ENCODE results near the gene DPH7.

DNA sequence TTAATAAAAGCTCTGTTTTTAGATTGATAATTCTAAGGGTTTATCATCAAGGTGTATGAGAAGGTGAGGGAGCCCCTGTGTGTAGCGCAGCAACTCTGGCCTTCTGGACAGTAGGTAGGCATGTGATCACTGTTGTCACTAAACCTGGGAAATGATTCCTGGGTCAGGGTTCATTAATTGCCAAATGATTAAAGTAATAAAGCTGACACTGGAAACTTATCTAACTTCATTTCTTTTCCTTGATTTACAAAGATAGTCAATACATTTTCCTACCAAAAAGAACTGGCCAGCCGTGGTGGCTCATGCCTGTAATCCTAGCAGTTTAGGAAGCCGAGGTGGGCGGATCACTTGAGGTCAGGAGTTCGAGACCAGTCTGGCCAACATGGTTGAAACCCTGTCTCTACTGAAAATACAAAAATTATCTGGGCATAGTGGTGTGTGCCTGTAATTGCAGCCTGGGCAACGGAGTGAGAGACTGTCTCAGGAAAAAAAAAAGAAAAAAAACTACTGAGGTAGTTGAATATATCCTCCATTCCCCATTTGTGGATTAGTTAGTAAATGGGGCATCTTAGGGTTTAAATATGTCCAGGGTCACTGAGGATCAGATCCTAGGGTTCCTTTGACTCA, 42.5 kb upstream of the DPH7 start:
- TF ChIP-seq, protein P1, sequence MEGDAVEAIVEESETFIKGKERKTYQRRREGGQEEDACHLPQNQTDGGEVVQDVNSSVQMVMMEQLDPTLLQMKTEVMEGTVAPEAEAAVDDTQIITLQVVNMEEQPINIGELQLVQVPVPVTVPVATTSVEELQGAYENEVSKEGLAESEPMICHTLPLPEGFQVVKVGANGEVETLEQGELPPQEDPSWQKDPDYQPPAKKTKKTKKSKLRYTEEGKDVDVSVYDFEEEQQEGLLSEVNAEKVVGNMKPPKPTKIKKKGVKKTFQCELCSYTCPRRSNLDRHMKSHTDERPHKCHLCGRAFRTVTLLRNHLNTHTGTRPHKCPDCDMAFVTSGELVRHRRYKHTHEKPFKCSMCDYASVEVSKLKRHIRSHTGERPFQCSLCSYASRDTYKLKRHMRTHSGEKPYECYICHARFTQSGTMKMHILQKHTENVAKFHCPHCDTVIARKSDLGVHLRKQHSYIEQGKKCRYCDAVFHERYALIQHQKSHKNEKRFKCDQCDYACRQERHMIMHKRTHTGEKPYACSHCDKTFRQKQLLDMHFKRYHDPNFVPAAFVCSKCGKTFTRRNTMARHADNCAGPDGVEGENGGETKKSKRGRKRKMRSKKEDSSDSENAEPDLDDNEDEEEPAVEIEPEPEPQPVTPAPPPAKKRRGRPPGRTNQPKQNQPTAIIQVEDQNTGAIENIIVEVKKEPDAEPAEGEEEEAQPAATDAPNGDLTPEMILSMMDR (IDR thresholded peaks at IDR 0.05) = peak in 1 of 4 donors; percentile 16
- no peak for TF ChIP-seq POLR2A (IDR thresholded peaks at IDR 0.05)
